NCI-H2107 treated with DMSO at 0.1 percent for 48 hours (cell line): ENCODE results near the gene C2CD4A.

Experiments used
- DNase-seq: peaks from one replicate; lab custom pipeline; 2025; ENCODE audit not compliant: unreplicated experiment; lab: John Stamatoyannopoulos, UW

The C2CD4A gene

DNA sequence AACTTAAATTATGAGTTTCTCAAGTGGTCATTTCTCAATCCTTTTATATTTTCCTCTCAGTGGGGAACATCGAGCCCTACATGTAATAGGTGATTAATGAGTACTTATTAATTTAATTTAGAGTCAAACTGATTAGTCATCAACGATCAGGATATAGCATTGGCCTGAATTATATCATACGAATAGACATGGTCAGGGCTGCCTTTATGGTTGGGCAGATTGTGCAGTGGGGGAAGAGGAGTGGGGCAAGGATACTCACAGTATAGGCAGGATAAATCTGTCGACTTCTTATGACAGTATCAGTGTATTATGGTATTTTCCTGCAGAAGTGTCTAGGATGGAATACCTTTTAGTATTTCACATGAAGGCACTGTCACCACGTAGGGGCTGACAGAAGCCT, 27.0 kb downstream of the C2CD4A start:
- no peak for DNase-seq

GRCh38 chr15:62094388-62094787, 27.6 kb downstream of the C2CD4A start:
- no peak for DNase-seq

- DNase-seq: no peak
These were observed 32.4 kb downstream of the C2CD4A start for GRCh38 chr15:62099094-62099601.

- DNase-seq: no peak
These were observed 36.7 kb downstream of the C2CD4A start for GRCh38 chr15:62103431-62103830.

DNA sequence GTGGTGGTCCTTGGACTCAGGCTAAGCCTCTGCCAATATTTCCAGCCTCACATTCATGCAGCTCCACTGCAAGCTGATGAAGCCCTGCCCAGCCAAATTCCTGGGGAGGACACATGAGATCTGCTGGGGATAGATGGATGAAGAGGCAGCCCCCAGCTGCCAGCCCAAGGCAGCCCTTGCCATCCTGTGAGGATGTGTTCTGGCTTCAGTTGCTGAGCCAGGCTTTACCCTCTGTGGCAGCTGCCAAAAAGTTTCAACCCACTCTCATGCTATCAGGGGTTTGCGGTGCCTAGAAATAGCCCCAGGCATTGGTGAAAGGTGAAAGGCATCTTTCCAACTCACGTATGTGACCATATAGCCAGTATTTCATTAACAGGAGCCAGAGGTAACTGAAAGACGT, 37.6 kb downstream of the C2CD4A start:
- DNase-seq: no peak

GRCh38 chr15:62104846-62105245, 38.1 kb downstream of the C2CD4A start:
- DNase-seq: no peak

DNA sequence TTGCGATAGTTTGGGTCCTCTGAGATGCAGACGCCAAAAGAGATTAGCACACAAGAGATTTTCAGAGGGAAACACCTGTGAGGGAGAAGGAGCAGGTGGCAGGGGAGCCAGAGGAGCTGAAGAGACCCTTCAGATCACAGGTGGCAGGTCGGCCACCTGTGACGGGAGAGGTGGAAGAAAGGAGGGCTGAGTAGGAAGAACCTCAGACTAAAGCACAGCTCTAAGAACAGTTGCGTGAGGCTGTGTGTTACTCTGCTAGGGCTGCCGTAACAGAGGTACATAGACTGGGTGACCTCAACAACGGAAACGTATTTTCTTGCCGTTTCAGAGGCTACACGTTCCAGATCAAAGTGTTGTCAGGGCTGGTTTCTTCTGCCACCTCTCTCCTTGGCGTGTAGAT, 38.5 kb downstream of the C2CD4A start:
- no peak for DNase-seq

DNA sequence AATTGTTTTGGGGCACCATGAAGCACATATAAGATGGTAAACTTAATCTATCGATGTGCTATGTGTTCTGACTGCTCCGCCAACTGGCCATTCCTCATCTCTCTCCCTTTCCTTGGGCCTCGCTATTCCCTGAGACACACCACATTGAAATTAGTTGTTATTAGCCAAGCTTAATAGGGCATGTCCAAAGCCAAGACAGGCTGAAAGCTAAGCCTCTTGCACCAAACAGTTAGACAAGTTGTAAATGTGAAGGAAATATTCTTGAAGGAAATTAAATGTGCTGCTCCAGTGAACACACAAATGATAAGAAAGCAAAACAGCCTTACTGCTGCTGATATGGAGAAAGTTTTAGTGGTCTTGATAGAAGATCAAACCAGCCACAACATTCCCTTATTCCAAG, 39.3 kb downstream of the C2CD4A start:
- DNase-seq: no peak

DNA sequence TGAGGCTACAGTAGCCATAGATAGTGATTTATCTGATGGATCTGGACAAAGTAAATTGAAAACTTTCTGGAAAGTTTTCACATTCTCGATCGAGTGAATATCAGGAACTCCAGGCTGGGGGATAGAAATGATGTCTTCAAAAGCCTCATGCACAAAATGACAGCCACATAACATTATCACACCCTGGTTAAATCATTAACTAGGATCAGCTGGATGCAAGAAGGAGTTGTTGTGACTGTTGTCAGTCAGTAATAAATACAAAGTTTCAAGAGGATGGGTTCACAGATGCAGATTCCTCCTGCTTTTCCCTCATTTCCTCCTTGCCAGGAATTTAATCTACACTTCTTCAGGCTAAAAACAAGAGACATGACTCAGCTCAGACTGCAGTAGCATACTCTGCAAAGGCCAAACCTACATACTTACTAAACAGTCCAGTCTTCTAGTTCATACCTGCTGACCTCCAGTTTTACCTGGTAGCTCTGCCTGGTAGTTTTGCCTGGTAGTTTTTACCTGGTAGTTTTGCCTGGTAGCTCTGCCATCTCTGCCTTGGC, 40.9 kb downstream of the C2CD4A start:
- no peak for DNase-seq

- no peak for DNase-seq
These were observed 41.6 kb downstream of the C2CD4A start for GRCh38 chr15:62108411-62108810.

- DNase-seq: no peak
These were observed 42.7 kb downstream of the C2CD4A start for GRCh38 chr15:62109437-62109836.

DNA sequence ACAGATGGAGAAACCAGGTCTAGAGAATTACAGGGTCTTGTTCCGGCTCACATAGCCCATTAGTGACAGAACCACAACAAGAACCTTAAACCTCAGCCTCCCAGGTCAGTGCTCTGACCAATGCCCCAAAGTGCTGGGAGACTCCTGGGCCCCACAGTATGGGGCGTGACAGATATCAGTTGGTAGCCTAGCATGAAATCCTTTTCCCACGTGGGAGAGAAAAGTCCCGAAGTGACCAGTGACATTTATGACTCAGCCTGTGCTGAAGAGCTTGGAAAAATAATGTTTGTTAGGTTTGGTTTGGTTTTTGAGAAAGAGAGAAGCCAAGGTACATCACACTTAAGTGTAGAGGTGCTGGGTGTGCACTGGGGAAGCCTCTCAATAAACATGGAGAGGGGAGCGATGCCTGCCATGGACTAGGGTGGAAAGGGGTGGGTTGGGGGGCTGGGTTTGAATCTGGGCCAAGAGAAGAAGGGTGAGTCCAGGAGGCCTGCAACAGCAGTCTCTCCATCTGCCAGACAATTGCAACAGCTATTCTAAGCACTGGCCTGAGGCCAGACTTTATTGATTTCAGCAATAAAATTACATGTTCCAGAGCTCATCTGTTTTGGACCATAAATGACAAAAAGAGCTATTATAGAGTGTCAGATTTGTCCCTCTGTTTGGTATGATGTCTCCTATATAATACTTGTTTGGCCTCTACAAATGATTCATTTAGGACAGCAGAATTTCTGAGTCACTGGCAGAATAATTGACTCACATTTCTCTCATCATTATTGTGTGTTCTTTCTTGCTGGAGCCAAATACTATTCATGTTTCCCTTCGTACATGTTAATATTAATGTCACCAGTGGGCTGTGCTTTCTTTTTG, 43.4 kb downstream of the C2CD4A start:
- DNase-seq: no peak

DNA sequence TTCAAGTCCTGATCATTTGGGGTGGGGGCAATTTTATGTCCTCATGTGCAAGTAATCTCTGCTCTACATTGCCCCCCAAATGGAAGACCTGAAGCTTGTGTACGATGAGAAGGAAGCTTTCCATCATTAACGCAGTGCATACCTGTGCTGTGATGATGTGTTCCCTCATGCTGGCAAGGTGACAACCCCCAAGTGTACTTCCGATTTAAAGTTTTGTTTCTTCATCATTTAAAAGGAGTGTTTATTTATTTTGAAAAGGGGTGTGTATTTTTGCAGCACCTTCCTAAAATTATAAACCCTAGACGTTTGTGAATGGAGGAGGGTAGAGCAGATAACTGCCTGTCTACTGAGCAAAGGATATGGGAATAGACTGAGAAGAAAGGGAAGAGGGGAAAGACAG, 45.3 kb downstream of the C2CD4A start:
- DNase-seq: no peak

GRCh38 chr15:62112616-62113593, 46.1 kb downstream of the C2CD4A start:
- no peak for DNase-seq

DNA sequence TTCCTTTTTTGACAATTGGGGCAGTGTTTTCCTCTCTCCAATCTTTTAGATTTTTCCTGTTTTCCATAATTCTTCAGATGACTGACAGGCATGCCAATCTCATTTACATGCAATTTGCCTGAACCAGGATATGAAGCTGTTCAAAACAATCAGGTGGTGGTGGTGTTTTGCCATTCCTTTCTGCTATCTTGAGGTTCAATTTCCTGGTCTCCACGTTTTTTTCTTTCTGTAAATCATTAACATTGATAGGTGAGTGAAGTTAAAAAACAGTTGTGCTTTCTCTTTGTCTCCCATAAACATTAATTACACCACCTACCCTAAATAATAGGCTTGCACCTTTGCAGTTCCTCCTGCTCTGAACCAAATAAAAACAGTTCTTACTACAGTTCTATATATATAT, 49.1 kb downstream of the C2CD4A start:
- DNase-seq: no peak

- no peak for DNase-seq
These were observed 51.9 kb downstream of the C2CD4A start for GRCh38 chr15:62118520-62119226.

GRCh38 chr15:62119227-62119864, 52.6 kb downstream of the C2CD4A start:
- peak; percentile 55 for DNase-seq

- DNase-seq: no peak
These were observed 53.1 kb downstream of the C2CD4A start for GRCh38 chr15:62119874-62120273.
